ENCODE measurements around the gene TMEM178B.

Gene TMEM178B

DNA sequence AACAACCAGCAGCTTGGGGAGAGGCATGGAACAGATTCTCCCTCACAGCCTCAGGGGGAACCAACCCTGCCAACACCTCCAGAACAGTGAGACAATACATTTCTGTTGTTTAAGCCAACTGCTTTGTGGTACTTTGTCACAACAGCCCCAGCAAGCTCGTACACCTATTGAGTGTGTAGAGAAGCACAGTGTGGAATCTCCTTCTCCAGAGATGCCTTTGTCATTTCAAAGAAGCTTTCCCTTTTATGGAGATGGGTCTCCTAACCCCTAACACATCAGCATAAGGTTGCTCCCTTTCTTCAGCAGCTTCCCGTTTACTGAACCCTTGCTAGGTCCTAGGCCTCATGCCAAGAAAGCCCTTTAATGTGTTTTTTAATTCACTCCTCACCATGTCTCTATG is 416.6 kb downstream of the TMEM178B start:
- Histone ChIP-seq H3K27me3 (ENCODE audit: control insufficient read depth in 5 of 5, insufficient read depth in 4 of 5, low read length in 5 of 5) (no peaks in the 10 kb centered on the region), H3K4me3 (ENCODE audit: low read depth in 1 of 5, low read length in 5 of 5) (no peak overlapping the region), H3K4me1 (ENCODE audit: control insufficient read depth in 5 of 5, insufficient read depth in 5 of 5, low read length in 5 of 5) (no peaks in the 10 kb centered on the region), H3K9me3 (ENCODE audit: control insufficient read depth in 5 of 5, low read length in 5 of 5) (no peaks in the 10 kb centered on the region), H3K36me3 (ENCODE audit: control insufficient read depth in 5 of 5, insufficient read depth in 5 of 5, low read length in 5 of 5) (no peaks in the 10 kb centered on the region), H3K9ac (ENCODE audit: low read length in 5 of 5) (no peak overlapping the region), H3K27ac (ENCODE audit: low read depth, low read length) (no peak overlapping the region)

DNA sequence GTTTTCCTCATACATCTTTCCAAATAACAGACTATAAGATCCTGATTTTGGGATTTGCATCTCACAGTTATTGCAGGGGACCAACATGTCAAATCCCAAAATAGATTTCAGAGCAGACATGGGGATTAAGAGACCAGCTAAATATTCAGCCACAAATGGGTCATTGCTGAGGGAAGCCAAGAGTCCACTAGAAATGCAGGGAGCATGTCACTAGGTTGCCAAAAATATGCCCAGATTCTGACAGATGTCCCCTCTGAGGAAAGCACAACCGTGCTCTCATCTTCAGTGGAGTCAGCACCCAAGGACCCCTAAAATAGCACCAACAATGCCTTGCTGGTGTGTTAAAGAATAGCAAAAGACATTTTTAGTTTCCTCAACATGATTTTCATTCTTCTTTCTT is 421.2 kb downstream of the TMEM178B start:
- no peak overlapping the region for H3K27ac ChIP-seq (ENCODE audit: low read depth, low read length)
- H3K4me1 ChIP-seq (ENCODE audit: control insufficient read depth in 5 of 5, insufficient read depth in 5 of 5, low read length in 5 of 5): no peaks in the 10 kb centered on the region
- no peaks in the 10 kb centered on the region for H3K9me3 ChIP-seq (ENCODE audit: control insufficient read depth in 5 of 5, low read length in 5 of 5)
- no peak overlapping the region for H3K4me3 ChIP-seq (ENCODE audit: low read depth in 1 of 5, low read length in 5 of 5)
- no peak overlapping the region for H3K9ac ChIP-seq (ENCODE audit: low read length in 5 of 5)
- no peaks in the 10 kb centered on the region for H3K27me3 ChIP-seq (ENCODE audit: control insufficient read depth in 5 of 5, insufficient read depth in 4 of 5, low read length in 5 of 5)
- no peaks in the 10 kb centered on the region for H3K36me3 ChIP-seq (ENCODE audit: control insufficient read depth in 5 of 5, insufficient read depth in 5 of 5, low read length in 5 of 5)

DNA sequence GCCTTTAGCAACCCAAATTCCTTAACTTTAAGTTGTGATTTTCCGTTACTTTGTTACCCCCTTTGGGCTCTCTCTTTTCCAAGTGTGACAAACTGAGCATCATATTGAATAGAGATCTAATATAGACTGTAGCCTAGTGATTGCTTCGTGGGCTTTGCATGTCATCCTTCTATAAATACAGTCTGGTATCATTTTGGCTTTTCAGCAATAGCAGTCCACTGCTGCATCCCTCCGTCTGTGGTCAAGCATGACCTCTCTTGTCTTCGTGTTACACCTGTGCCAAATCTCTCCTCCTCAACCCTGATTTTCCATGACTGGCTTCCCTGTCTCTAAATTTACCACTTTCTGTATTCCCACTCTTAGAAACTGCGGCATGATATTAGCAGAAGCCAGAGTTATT is 423.5 kb downstream of the TMEM178B start:
- no peak overlapping the region for H3K9ac ChIP-seq (ENCODE audit: low read length in 5 of 5)
- no peaks in the 10 kb centered on the region for H3K4me1 ChIP-seq (ENCODE audit: control insufficient read depth in 5 of 5, insufficient read depth in 5 of 5, low read length in 5 of 5)
- no peaks in the 10 kb centered on the region for H3K9me3 ChIP-seq (ENCODE audit: control insufficient read depth in 5 of 5, low read length in 5 of 5)
- H3K36me3 ChIP-seq (ENCODE audit: control insufficient read depth in 5 of 5, insufficient read depth in 5 of 5, low read length in 5 of 5): no peaks in the 10 kb centered on the region
- H3K27me3 ChIP-seq (ENCODE audit: control insufficient read depth in 5 of 5, insufficient read depth in 4 of 5, low read length in 5 of 5): no peaks in the 10 kb centered on the region
- H3K27ac ChIP-seq (ENCODE audit: low read depth, low read length): no peak overlapping the region
- no peak overlapping the region for H3K4me3 ChIP-seq (ENCODE audit: low read depth in 1 of 5, low read length in 5 of 5)

DNA sequence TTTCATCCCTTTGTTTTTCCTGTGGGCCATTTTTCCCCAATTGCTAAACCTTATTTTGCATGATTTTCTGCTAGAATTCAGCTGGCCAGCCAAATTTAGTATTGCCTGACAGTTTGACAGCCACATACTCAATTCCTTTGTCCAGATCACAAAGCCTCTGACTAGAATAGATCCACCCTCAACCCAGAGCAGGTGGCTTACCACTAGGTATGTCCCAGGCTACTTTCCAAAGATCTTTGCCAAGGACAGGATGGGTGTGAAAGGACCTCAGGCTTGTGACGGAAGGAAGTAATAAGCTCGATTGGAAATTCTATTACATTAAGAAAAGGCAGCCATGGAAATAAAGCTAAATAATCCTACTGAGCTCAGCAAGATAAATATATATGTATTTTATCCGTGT is 426.7 kb downstream of the TMEM178B start:
- no peaks in the 10 kb centered on the region for H3K4me1 ChIP-seq (ENCODE audit: control insufficient read depth in 5 of 5, insufficient read depth in 5 of 5, low read length in 5 of 5)
- H3K36me3 ChIP-seq (ENCODE audit: control insufficient read depth in 5 of 5, insufficient read depth in 5 of 5, low read length in 5 of 5): no peaks in the 10 kb centered on the region
- no peak overlapping the region for H3K27ac ChIP-seq (ENCODE audit: low read depth, low read length)
- H3K4me3 ChIP-seq (ENCODE audit: low read depth in 1 of 5, low read length in 5 of 5): no peak overlapping the region
- H3K27me3 ChIP-seq (ENCODE audit: control insufficient read depth in 5 of 5, insufficient read depth in 4 of 5, low read length in 5 of 5): no peaks in the 10 kb centered on the region
- H3K9me3 ChIP-seq (ENCODE audit: control insufficient read depth in 5 of 5, low read length in 5 of 5): no peaks in the 10 kb centered on the region
- no peak overlapping the region for H3K9ac ChIP-seq (ENCODE audit: low read length in 5 of 5)

DNA sequence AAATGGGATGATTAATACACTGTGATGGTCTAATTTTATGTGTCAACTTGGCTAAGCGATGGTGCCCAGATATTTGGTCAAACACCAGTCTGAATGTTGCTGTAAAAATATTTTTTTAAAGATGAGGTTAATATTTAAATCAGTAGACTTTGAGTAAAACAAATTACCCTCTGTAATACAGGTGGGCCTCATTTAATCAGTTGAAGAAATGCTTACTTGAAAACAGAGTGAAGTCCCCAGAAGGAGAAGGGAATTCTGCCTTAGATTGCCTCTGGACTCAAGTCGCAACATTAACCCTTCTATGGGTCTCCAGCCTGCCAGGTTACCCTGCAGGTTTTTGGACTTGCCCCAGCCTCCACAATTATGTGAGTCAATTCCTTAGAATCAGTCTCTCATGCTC is 427.6 kb downstream of the TMEM178B start:
- Histone ChIP-seq H3K27ac (ENCODE audit: low read depth, low read length) (no peak overlapping the region), H3K27me3 (ENCODE audit: control insufficient read depth in 5 of 5, insufficient read depth in 4 of 5, low read length in 5 of 5) (no peaks in the 10 kb centered on the region), H3K9ac (ENCODE audit: low read length in 5 of 5) (no peak overlapping the region), H3K4me1 (ENCODE audit: control insufficient read depth in 5 of 5, insufficient read depth in 5 of 5, low read length in 5 of 5) (no peaks in the 10 kb centered on the region), H3K36me3 (ENCODE audit: control insufficient read depth in 5 of 5, insufficient read depth in 5 of 5, low read length in 5 of 5) (no peaks in the 10 kb centered on the region), H3K9me3 (ENCODE audit: control insufficient read depth in 5 of 5, low read length in 5 of 5) (no peaks in the 10 kb centered on the region), H3K4me3 (ENCODE audit: low read depth in 1 of 5, low read length in 5 of 5) (no peak overlapping the region)

DNA sequence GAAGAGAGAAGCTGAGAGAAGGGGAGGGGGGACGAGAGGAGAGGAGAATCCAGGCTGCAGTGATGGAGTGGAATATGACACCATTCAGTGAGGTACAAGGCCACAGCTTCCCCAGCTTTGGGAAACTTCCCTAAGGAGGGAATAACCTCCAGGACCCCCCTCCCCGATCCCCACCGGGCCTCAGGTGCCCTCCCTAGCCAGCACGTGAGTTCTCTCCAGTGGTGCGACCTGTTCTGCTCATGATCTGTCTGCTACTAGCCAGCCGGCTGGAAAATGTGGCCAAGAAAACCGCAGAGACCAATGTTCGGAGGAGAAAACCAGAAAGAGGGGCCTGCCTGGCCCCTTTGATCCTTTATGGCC is 437.4 kb downstream of the TMEM178B start:
- Histone ChIP-seq H3K9me3 (ENCODE audit: control insufficient read depth in 5 of 5, low read length in 5 of 5) (peaks cover 0 to 13% (median 0%) of the 10 kb centered on the region in 5 donors), H3K9ac (ENCODE audit: low read length in 5 of 5) (no peak overlapping the region), H3K4me1 (ENCODE audit: control insufficient read depth in 5 of 5, insufficient read depth in 5 of 5, low read length in 5 of 5) (peaks cover 0 to 10% (median 9%) of the 10 kb centered on the region in 5 donors), H3K4me3 (ENCODE audit: low read depth in 1 of 5, low read length in 5 of 5) (no peak overlapping the region), H3K27ac (ENCODE audit: low read depth, low read length) (no peak overlapping the region), H3K27me3 (ENCODE audit: control insufficient read depth in 5 of 5, insufficient read depth in 4 of 5, low read length in 5 of 5) (peaks cover 17 to 31% (median 22%) of the 10 kb centered on the region in 5 donors), H3K36me3 (ENCODE audit: control insufficient read depth in 5 of 5, insufficient read depth in 5 of 5, low read length in 5 of 5) (no peaks in the 10 kb centered on the region)

DNA sequence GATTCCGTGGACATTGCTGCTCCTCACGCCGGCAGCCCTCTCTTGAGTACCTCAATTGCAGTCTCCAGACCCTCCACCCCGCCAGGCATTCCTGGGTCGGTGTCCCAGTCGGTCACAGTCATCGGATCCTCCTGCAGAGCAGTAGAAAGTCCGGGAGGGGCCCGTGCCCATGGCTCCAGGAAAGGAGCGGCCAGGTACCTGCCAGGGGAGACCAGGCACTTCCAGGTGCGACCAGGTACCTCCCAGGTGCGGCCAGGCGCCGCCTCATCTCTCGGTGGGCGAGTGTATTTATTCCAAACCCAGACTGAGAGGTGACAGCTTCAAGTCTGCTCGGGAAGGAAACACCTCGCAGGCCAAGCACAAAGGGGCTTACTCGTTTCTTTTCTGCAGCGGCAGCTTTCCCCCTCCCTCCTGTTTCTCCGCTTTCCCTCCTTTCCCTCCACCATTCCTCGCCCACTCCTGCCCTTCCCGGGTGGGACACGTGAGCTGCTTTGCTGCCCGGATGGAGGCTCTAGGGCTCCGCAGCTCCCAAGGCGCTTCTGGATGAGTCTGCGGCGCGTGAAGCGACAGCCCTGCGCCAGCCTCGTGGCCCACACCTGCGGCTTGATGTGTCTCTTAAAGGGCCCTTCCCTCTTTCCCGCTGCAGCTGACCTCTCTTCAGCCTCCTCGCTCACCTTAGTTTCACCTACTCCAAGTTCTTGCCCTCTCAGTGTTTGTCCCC is 438.0 kb downstream of the TMEM178B start:
- Histone ChIP-seq H3K36me3 (ENCODE audit: control insufficient read depth in 5 of 5, insufficient read depth in 5 of 5, low read length in 5 of 5) (no peaks in the 10 kb centered on the region), H3K4me3 (ENCODE audit: low read depth in 1 of 5, low read length in 5 of 5) (peak overlapping the region in 3 of 5 donors; percentile 36 to 44 (median 39)), H3K27ac (ENCODE audit: low read depth, low read length) (no peak overlapping the region), H3K9me3 (ENCODE audit: control insufficient read depth in 5 of 5, low read length in 5 of 5) (peaks cover 0 to 13% (median 0%) of the 10 kb centered on the region in 5 donors), H3K9ac (ENCODE audit: low read length in 5 of 5) (no peak overlapping the region), H3K27me3 (ENCODE audit: control insufficient read depth in 5 of 5, insufficient read depth in 4 of 5, low read length in 5 of 5) (peaks cover 17 to 31% (median 22%) of the 10 kb centered on the region in 5 donors), H3K4me1 (ENCODE audit: control insufficient read depth in 5 of 5, insufficient read depth in 5 of 5, low read length in 5 of 5) (peaks cover 0 to 10% (median 9%) of the 10 kb centered on the region in 5 donors)

DNA sequence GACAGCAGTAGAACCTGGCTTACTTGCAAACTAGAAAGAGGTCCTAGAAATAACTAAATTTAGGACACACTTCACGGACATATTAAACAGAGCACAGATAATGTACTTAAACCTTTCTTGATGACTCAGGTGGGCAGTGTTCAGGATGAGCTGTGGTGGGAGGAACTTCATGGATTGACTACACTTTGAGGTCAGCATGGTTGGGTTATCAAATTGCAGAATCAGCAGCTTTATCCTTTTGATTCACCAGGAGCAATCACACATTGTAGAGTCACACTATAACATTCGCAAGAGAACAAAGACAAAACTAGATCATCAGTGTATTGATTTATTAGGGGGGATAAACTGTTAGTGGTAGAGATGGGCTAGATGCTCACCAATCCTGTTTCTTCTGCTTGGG is 438.7 kb downstream of the TMEM178B start:
- H3K27ac ChIP-seq (ENCODE audit: low read depth, low read length): no peak overlapping the region
- H3K36me3 ChIP-seq (ENCODE audit: control insufficient read depth in 5 of 5, insufficient read depth in 5 of 5, low read length in 5 of 5): no peaks in the 10 kb centered on the region

DNA sequence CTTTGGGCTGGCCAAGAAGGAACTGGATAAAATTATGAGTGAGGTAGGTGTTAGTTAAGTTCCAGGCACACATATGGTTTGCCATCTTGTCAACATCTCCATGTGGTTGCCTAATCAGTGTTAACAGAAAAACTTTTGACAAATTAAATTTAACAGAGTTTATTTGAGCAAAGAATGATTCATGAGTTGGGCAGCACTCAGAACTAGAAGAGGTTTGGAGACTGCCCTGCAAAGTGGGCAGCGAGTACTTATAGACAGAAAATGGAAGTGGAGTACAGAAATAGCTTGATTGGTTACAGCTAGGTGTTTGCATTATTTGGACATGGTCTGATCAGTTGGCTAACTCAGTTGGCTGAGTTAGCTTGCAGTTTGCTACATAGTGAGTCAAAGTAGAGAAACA is 439.9 kb downstream of the TMEM178B start:
- Histone ChIP-seq H3K36me3 (ENCODE audit: control insufficient read depth in 5 of 5, insufficient read depth in 5 of 5, low read length in 5 of 5) (no peaks in the 10 kb centered on the region), H3K9ac (ENCODE audit: low read length in 5 of 5) (no peak overlapping the region), H3K9me3 (ENCODE audit: control insufficient read depth in 5 of 5, low read length in 5 of 5) (peaks cover 0 to 13% (median 0%) of the 10 kb centered on the region in 5 donors), H3K27ac (ENCODE audit: low read depth, low read length) (no peak overlapping the region), H3K4me1 (ENCODE audit: control insufficient read depth in 5 of 5, insufficient read depth in 5 of 5, low read length in 5 of 5) (peaks cover 0 to 10% (median 9%) of the 10 kb centered on the region in 5 donors), H3K27me3 (ENCODE audit: control insufficient read depth in 5 of 5, insufficient read depth in 4 of 5, low read length in 5 of 5) (peaks cover 17 to 31% (median 22%) of the 10 kb centered on the region in 5 donors), H3K4me3 (ENCODE audit: low read depth in 1 of 5, low read length in 5 of 5) (no peak overlapping the region)

More for the DNA sequence above, 438.7 kb downstream of the TMEM178B start:
- H3K4me1 ChIP-seq (ENCODE audit: control insufficient read depth in 5 of 5, insufficient read depth in 5 of 5, low read length in 5 of 5): peaks cover 0 to 10% (median 9%) of the 10 kb centered on the region in 5 donors
- H3K27me3 ChIP-seq (ENCODE audit: control insufficient read depth in 5 of 5, insufficient read depth in 4 of 5, low read length in 5 of 5): peaks cover 17 to 31% (median 22%) of the 10 kb centered on the region in 5 donors
- H3K9ac ChIP-seq (ENCODE audit: low read length in 5 of 5): no peak overlapping the region
- H3K4me3 ChIP-seq (ENCODE audit: low read depth in 1 of 5, low read length in 5 of 5): no peak overlapping the region
- H3K9me3 ChIP-seq (ENCODE audit: control insufficient read depth in 5 of 5, low read length in 5 of 5): peaks cover 0 to 13% (median 0%) of the 10 kb centered on the region in 5 donors

DNA sequence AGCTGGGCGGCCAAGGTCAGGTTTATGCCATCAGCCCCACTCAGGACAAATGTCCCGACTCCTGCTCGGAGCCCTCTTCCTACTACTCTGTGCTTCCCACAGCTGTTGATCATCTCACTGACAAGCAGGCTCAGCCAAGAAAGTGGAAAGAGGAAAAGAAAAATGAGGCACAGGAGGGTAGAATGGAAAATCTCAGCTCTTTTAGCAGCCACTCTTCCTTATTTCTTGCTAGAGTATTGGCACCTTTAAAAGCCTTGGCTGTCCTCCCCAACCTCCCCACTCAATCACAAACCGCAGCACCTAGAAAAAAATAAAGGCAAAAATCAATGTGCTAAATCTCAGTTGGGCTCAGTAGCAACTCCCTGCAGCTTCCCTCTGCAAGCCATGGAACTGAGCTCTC is 442.1 kb downstream of the TMEM178B start:
- H3K27ac ChIP-seq (ENCODE audit: low read depth, low read length): no peak overlapping the region
- H3K4me1 ChIP-seq (ENCODE audit: control insufficient read depth in 5 of 5, insufficient read depth in 5 of 5, low read length in 5 of 5): peaks cover 0 to 10% (median 9%) of the 10 kb centered on the region in 5 donors
- H3K36me3 ChIP-seq (ENCODE audit: control insufficient read depth in 5 of 5, insufficient read depth in 5 of 5, low read length in 5 of 5): no peaks in the 10 kb centered on the region

More for the DNA sequence above, 442.1 kb downstream of the TMEM178B start:
- H3K27me3 ChIP-seq (ENCODE audit: control insufficient read depth in 5 of 5, insufficient read depth in 4 of 5, low read length in 5 of 5): peaks cover 14 to 24% (median 16%) of the 10 kb centered on the region in 5 donors
- H3K9me3 ChIP-seq (ENCODE audit: control insufficient read depth in 5 of 5, low read length in 5 of 5): peaks cover 0 to 13% (median 0%) of the 10 kb centered on the region in 5 donors
- no peak overlapping the region for H3K4me3 ChIP-seq (ENCODE audit: low read depth in 1 of 5, low read length in 5 of 5)
- no peak overlapping the region for H3K9ac ChIP-seq (ENCODE audit: low read length in 5 of 5)
